ENCODE measurements around the gene ELL.

DNA sequence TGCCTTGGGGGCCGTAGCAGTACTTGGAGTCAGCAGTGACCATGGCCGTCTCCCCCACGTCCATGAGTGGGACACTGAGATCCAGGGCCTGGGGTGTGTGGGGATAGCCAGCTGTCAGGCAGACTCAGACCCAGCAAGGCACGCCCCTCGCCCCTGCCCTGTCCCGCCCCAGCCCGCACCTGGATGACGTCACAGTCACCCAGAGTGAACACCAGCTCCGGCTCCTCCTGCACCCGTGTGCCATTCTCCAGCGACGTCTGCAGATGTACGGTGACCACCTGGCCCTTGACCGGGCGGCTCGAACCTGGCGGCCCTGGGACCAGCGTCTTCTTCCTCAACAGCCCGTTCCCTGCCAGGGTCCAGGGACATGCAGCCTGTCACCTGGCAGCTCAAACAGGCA, 17.5 kb upstream of the ELL start:
- TF ChIP-seq, protein P1, sequence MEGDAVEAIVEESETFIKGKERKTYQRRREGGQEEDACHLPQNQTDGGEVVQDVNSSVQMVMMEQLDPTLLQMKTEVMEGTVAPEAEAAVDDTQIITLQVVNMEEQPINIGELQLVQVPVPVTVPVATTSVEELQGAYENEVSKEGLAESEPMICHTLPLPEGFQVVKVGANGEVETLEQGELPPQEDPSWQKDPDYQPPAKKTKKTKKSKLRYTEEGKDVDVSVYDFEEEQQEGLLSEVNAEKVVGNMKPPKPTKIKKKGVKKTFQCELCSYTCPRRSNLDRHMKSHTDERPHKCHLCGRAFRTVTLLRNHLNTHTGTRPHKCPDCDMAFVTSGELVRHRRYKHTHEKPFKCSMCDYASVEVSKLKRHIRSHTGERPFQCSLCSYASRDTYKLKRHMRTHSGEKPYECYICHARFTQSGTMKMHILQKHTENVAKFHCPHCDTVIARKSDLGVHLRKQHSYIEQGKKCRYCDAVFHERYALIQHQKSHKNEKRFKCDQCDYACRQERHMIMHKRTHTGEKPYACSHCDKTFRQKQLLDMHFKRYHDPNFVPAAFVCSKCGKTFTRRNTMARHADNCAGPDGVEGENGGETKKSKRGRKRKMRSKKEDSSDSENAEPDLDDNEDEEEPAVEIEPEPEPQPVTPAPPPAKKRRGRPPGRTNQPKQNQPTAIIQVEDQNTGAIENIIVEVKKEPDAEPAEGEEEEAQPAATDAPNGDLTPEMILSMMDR (IDR thresholded peaks at IDR 0.05; ENCODE audit: insufficient read depth, low read depth, low read length): no peak
- no peak for TF ChIP-seq EZH2 (IDR thresholded peaks at IDR 0.05; ENCODE audit: insufficient read depth, low read length)
